Coronary artery (tissue), 2 donors: Measurements from ENCODE around the gene LRRC45.

Source experiments
- DNase-seq: peaks from one replicate; pipeline ENCODE4 v3.0.0-alpha.2; 2017; ENCODE audit warnings: low spot score
- H3K27ac ChIP-seq, 2 donors: fragments of 200-600 bp; sonication (generic); one replicate each; pipeline ENCODE4 v1.5.1; 2016 to 2019
- H3K4me3 ChIP-seq: fragments of 200-600 bp; sonication (generic); 2 replicates; pipeline ENCODE4 v1.5.1; 2016; ENCODE audit warnings: mild to moderate bottlenecking, moderate library complexity
- TF ChIP-seq, protein P1 (sequence below): fragments of 200-600 bp; sonication (generic); IDR thresholded peaks from one replicate; pipeline ENCODE4 v1.5.1; 2019; ENCODE audit warnings: antibody characterized with exemption

Gene LRRC45

DNA sequence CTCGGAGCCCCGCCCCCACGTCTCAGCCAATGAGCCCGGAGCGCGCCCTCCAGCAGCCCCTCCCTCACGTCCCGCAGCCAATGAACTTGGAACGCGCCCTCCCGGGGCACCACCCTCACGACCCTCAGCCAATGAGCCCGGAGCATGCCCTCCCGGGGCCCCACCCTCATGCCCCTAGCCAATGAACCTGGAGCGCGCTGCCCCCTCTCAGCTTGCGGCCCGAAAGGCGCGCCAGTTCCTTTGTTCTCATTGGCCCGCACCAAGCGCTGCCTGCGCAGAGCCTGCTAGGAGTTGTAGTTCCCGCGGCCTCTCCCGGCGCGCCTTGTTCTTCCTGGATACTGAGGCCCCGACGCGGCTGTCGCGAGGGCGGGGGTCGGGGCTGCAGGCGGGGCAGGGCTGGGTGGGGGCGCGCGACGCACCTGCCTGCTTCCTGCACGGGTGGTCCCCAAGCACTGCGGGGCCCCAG, at the start of gene LRRC45:
Gene LRRC45 (plus strand): TSS at position 325 of the 466 bp plus-strand sequence. CDS start 339 bp downstream, outside the sequence.
- Histone ChIP-seq H3K4me3 (peak within 1 kb of the TSS; percentile 98), H3K27ac (peak within 1 kb of the TSS; percentile 36 to 83)
- TF ChIP-seq, protein P1, sequence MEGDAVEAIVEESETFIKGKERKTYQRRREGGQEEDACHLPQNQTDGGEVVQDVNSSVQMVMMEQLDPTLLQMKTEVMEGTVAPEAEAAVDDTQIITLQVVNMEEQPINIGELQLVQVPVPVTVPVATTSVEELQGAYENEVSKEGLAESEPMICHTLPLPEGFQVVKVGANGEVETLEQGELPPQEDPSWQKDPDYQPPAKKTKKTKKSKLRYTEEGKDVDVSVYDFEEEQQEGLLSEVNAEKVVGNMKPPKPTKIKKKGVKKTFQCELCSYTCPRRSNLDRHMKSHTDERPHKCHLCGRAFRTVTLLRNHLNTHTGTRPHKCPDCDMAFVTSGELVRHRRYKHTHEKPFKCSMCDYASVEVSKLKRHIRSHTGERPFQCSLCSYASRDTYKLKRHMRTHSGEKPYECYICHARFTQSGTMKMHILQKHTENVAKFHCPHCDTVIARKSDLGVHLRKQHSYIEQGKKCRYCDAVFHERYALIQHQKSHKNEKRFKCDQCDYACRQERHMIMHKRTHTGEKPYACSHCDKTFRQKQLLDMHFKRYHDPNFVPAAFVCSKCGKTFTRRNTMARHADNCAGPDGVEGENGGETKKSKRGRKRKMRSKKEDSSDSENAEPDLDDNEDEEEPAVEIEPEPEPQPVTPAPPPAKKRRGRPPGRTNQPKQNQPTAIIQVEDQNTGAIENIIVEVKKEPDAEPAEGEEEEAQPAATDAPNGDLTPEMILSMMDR = no peak
- peak; percentile 100 for DNase-seq

DNA sequence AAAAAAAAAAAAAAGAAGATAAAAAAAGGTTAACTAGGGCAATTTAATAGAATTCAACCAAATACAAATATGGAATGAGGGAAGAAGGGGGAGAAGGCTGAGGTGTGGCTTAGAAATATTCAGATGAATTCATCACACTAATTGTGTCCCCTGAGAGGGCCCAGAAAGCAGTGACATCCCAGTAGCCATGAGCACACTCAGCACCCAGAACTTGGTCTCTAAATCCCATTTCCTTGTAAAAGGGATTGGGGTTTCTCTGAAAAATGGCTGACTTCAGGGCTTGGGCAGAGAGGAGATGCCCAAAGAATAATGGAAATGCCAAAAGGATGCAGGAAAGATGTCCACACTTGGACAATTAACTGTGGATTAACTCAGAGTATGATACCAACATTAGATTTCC, 49.7 kb upstream of the LRRC45 start:
- no peak for DNase-seq
- H3K4me3 ChIP-seq = no peak overlapping the region
- TF ChIP-seq, protein P1 = no peak
- H3K27ac ChIP-seq = no peak overlapping the region

DNA sequence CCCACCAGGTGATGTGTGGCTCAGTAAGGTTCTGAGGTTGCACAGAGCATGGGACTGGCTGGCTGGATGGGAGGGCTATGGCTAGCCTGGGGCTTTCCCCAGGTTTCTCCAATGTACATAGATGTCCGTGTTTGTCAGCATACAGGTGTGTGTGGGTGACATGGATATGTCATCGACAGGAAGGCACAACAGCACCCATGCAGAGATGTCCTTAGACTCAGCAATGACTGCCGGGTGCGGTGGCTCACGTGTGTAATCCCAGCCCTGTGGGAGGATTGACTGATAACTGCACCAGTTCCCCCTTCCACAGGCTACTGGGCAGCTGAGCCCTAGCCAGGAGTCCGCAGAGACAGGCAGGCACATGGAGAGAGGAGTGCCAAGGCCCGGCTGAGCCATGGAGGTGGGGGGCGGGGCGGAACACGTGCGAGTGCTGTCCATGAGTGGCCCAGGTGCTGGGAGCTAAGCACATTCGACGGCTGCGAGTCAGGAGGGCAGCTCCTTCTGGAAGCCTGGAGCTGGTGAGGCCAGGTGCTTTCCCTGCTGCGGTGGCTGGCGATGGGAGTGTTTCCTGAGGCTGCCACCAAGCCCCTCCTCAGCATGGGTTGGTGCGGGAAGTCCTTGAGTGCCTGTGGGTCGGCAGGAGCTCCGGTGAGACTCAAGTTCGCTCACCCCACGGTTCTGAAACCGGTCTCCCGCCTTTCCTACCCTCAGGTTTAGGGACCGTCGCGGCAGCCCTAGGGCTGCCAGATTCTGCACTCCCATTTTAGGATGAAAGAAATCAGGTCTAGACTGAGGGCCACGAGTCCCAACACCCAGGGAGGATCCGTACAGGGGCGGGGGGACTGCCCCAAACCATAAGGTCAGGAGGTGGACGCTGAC, 46.5 kb upstream of the LRRC45 start:
- TF ChIP-seq, protein P1 = no peak
- no peak for DNase-seq
- H3K4me3 ChIP-seq = peak overlapping the region; percentile 79
- H3K27ac ChIP-seq = peak overlapping the region; percentile 81 to 88

DNA sequence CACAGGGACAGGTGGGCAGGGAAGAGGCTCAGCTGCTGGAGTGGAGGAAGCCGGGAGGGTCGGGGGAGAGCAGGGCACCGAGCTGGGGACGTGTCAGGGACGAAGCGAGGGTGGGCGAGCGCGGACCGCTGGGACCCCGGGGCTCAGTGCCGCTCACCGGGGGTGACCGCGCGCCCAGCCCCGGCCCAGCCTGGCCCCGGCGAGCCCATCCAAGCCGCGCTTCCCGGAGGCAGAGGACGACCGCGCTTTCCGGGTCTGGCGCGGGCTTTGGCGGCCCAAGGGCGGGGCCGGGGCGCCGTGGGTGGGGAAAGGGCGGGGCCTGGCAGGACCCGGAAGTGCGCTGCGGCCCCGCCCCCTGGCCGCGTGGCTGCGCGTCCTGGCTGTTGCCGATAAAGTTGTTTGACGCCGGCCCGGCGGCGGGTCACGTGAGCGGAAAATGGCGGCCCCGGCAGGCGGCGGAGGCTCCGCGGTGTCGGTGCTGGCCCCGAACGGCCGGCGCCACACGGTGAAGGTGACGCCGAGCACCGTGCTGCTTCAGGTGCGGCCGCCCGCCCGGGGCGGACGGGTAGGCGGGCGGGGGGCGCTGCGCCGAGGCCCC, 45.8 kb upstream of the LRRC45 start, which contains the start of gene ASPSCR1:
Gene ASPSCR1 (plus strand): TSS at position 419 of the 598 bp plus-strand sequence. CDS start 18 bp downstream, at position 437.
- Histone ChIP-seq H3K4me3 (peak within 1 kb of the TSS; percentile 79), H3K27ac (peak within 1 kb of the TSS; percentile 81 to 88)
- TF ChIP-seq, protein P1 = no peak
- peak; percentile 92 for DNase-seq

DNA sequence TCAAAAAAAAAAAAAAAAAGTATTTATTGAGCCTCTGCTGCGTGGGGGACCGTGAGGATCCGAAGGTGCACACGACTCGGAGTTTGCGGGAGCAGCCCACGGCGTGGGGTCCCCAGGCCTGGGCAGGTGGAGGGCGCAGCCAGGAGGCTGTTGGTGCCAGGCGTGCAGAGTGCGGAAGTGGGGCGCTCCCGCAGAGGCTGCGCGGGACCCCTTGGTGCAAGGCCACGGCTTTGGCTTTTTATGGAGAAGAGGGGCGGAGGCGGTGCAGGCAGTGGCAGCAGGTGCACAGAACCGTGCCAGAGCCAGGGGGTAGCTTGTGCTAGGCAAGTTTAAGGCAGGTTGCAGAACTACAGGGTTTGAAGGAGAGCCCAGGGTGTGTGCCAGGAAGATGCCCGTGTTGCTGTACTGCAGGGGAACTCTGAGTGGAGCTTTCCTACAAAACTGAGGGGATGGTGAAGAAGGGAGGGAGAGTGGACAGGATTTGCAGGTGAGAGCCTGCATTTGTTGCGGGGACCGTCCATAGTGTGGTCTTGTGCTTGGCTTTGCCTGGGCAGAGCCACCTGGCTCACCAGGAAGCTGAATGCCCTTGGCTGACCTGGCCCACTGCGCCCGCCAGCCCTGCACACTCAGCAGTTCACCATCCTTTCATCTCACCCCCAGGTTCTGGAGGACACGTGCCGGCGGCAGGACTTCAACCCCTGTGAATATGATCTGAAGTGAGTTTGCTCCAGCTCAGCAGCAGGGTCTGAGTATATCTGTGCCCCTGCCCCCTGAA, 44.4 kb upstream of the LRRC45 start:
- H3K4me3 ChIP-seq = peak overlapping the region; percentile 79
- DNase-seq = no peak
- no peak overlapping the region for H3K27ac ChIP-seq
- TF ChIP-seq, protein P1 = no peak

DNA sequence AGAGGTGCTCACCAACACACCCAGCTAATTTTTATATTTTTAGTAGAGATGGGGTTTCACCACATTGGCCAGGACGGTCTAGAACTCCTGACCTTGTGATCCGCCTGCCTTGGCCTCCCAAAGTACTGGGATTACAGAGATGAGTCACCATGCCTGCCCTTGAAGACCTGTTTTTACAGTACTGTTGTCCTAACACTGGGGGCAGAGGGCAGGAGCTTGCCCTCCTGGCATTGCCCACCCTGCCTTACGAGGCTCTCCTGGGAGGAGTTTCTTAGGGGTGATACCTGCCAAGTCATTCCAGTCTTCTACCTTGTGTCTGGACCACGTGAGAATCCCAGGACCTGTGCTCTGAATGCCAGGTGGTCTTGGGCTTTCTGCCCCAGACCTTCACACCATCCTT, 43.0 kb upstream of the LRRC45 start:
- Histone ChIP-seq H3K27ac (no peak overlapping the region), H3K4me3 (no peak overlapping the region)
- TF ChIP-seq, protein P1 = no peak
- no peak for DNase-seq
